Endothelial cell of umbilical vein (primary cell): ENCODE results near the gene ETV6. TPM values are rescaled to one million over a fixed set of nuclear protein-coding genes. Genes with fewer than 3 reads are reported as not detected.
"Not testable (repeated sequence)": the region's sequence is repeated elsewhere in the genome, so short reads cannot be mapped to it uniquely, and the experiment has no call there.

Source experiments
- BruUV-seq: library from RNA; stranded (reverse); fragments of 400-500 nt; replicated peaks from 2 replicates; lab custom pipeline; 2021; lab: Mats Ljungman, UMichigan
- CTCF ChIA-PET: fragments of 300-600, 350-600 bp; sonication (Branson Sonifier 250); formaldehyde crosslinking; loops from one replicate; lab custom pipeline; 2021; ENCODE audit warnings: antibody characterized with exemption, inconsistent platforms; lab: Charles Lee
- POLR2A ChIA-PET: fragments of 300-600, 350-600 bp; sonication (Branson Sonifier 250); formaldehyde crosslinking; loops from one replicate; lab custom pipeline; 2021; ENCODE audit warnings: antibody characterized with exemption, inconsistent platforms; lab: Charles Lee
- DNase-seq: peaks from one replicate; pipeline ENCODE4 v3.0.0-alpha.2; 2011; ENCODE audit warnings: low read depth, low spot score
- FAIRE-seq: peaks from 2 replicates; lab custom pipeline; 2011; peaks lifted over from hg19 to GRCh38; lab: Jason Lieb, UNC
- H2AFZ ChIP-seq: 2 replicates; pipeline ENCODE4 v1.6.0; 2012; ENCODE audit warnings: low read depth, low read length, control low read depth, inconsistent platforms
- H3K27ac ChIP-seq: 2 replicates; pipeline ENCODE4 v1.5.1; 2011; ENCODE audit warnings: low read depth, mild to moderate bottlenecking, control low read depth, low read length, moderate library complexity; ENCODE audit not compliant: insufficient read depth
- H3K27me3 ChIP-seq, 2 experiments: 2 replicates each; pipeline versions ENCODE4 v1.6.0 to v1.6.1; 2011; ENCODE audit warnings: low read length in 2 of 2, mixed read lengths in 1 of 2; ENCODE audit not compliant: control insufficient read depth in 2 of 2, insufficient read depth in 2 of 2
- H3K36me3 ChIP-seq, 2 experiments: 2 replicates in 1 of 2; 3 replicates in 1 of 2; pipeline ENCODE4 v1.5.1; 2011; ENCODE audit warnings: low read length in 2 of 2, mild to moderate bottlenecking in 1 of 2, moderate library complexity in 1 of 2; ENCODE audit not compliant: control insufficient read depth in 2 of 2, insufficient read depth in 2 of 2; ENCODE audit errors: extremely low read depth in 1 of 2
- H3K4me1 ChIP-seq: 3 replicates; pipeline ENCODE4 v1.5.1; 2011; ENCODE audit warnings: mild to moderate bottlenecking, low read length; ENCODE audit not compliant: control insufficient read depth, insufficient read depth; ENCODE audit errors: extremely low read depth
- H3K4me2 ChIP-seq: 2 replicates; pipeline ENCODE4 v1.6.1; 2011; ENCODE audit warnings: low read length, control low read depth, mixed read lengths; ENCODE audit not compliant: insufficient read depth
- H3K4me3 ChIP-seq, 3 experiments: fragments of 200-600 bp in 1 of 3; sonication (generic), shearing (Covaris generic) in 1 of 3; replicated peaks in 1 of 3; 2 replicates each; pipeline ENCODE4 v1.5.1; 2011 to 2016; ENCODE audit warnings: control low read depth in 3 of 3, low read length in 3 of 3, mild to moderate bottlenecking in 2 of 3, inconsistent platforms in 1 of 3, low read depth in 1 of 3, moderate library complexity in 1 of 3; ENCODE audit not compliant: insufficient read depth in 1 of 3
- H3K79me2 ChIP-seq: 2 replicates; pipeline ENCODE4 v1.6.0; 2012; ENCODE audit warnings: low read length, inconsistent platforms; ENCODE audit not compliant: control insufficient read depth, insufficient read depth
- H3K9ac ChIP-seq: replicated peaks from 2 replicates; pipeline ENCODE3; 2011; ENCODE audit warnings: low read length, control low read depth; ENCODE audit not compliant: insufficient read depth; ENCODE audit errors: extremely low read depth
- H3K9me1 ChIP-seq: replicated peaks from 3 replicates; pipeline ENCODE4 v1.6.0; 2011; ENCODE audit warnings: mild to moderate bottlenecking, low read length; ENCODE audit not compliant: control insufficient read depth, insufficient read depth; ENCODE audit errors: extremely low read depth
- H3K9me3 ChIP-seq: replicated peaks from 2 replicates; pipeline ENCODE4 v1.5.1; 2012; ENCODE audit warnings: low read length, inconsistent platforms; ENCODE audit not compliant: control insufficient read depth, insufficient read depth
- H4K20me1 ChIP-seq: replicated peaks from 2 replicates; pipeline ENCODE3; 2011; ENCODE audit warnings: mild to moderate bottlenecking, low read length; ENCODE audit not compliant: control insufficient read depth, insufficient read depth; ENCODE audit errors: extremely low read depth
- EZH2 ChIP-seq: IDR thresholded peaks from 2 replicates; pipeline ENCODE4 v1.6.1; 2012; ENCODE audit warnings: borderline replicate concordance, low read depth, mild to moderate bottlenecking, moderate library complexity, low read length, inconsistent platforms; ENCODE audit not compliant: severe bottlenecking
- FOS ChIP-seq: IDR thresholded peaks from 2 replicates; pipeline ENCODE4 v1.6.1; 2011; ENCODE audit warnings: mild to moderate bottlenecking, low read length, moderate library complexity, borderline replicate concordance; ENCODE audit not compliant: insufficient read depth
- GATA2 ChIP-seq: IDR thresholded peaks from 2 replicates; pipeline ENCODE4 v1.7.0; 2011; ENCODE audit warnings: low read depth, mild to moderate bottlenecking, moderate library complexity, mixed read lengths, low read length; ENCODE audit not compliant: insufficient read length, insufficient read depth
- JUN ChIP-seq: IDR thresholded peaks from 2 replicates; pipeline ENCODE4 v1.6.1; 2011; ENCODE audit warnings: borderline replicate concordance, low read depth; ENCODE audit not compliant: insufficient read length, insufficient read depth
- MYC ChIP-seq: IDR thresholded peaks from one replicate; pipeline ENCODE4 v1.6.1; 2011; ENCODE audit warnings: mild to moderate bottlenecking, low read depth, low read length
- POLR2A ChIP-seq: IDR thresholded peaks from 2 replicates; pipeline ENCODE4 v1.6.1; 2012; ENCODE audit warnings: low read depth, mild to moderate bottlenecking, control low read depth, low read length
- POLR2AphosphoS5 ChIP-seq: IDR thresholded peaks from 2 replicates; pipeline ENCODE4 v1.6.1; 2012; ENCODE audit warnings: low read depth, mild to moderate bottlenecking, control low read depth, low read length, moderate library complexity; ENCODE audit not compliant: insufficient read depth
- dilution Hi-C: fragments of 300-500 bp; cut with MboI; formaldehyde crosslinking; loops from one replicate; pipeline ENCODE4 v1.15.0; 2019; ENCODE audit warnings: low sequenced_read_pairs; ENCODE audit not compliant: extremely low pct_ligation_motif_present
- intact Hi-C: fragments of 100-400 bp; cut with micrococcal nuclease; formaldehyde crosslinking; loops from one replicate; pipeline ENCODE4 v1.10.0; 2022
- polyA plus RNA-seq, 4 experiments: library from polyadenylated mRNA; depleted of rRNA in 3 of 4; stranded (reverse) in 3 of 4; unstranded in 1 of 4; fragments of >200 nt; gene quantifications; 2 replicates each; pipeline versions ENCODE4 v1.2.1 to v1.2.3, GENCODE V29; 2011 to 2012; ENCODE audit warnings: missing spikeins in 1 of 4
- total RNA-seq: library from RNA; stranded (reverse); gene quantifications from 2 replicates; pipeline ENCODE4 v1.2.3, GENCODE V29; 2021
- TF ChIP-seq, protein P1 (sequence below): IDR thresholded peaks from 2 replicates; pipeline ENCODE4 v1.6.1; 2011; ENCODE audit not compliant: insufficient read depth, insufficient read length
- TF ChIP-seq, protein P2 (sequence below), 2 donors: IDR thresholded peaks; 1 replicate in 1 of 2; 2 replicates in 1 of 2; pipeline ENCODE4 v1.5.1; 2011; ENCODE audit warnings: low read length in 2 of 2, mild to moderate bottlenecking in 2 of 2, moderate library complexity in 2 of 2, control low read depth in 1 of 2, inconsistent platforms in 1 of 2, low read depth in 1 of 2; ENCODE audit not compliant: insufficient read depth in 1 of 2; ENCODE audit errors: extremely low read depth in 1 of 2

ETV6 gene
- total and polyA plus RNA-seq, 2 donors (not counting 3 experiments of a cell fraction or from before 2014, with no cell fraction given): 15.9 to 57.1 TPM

DNA sequence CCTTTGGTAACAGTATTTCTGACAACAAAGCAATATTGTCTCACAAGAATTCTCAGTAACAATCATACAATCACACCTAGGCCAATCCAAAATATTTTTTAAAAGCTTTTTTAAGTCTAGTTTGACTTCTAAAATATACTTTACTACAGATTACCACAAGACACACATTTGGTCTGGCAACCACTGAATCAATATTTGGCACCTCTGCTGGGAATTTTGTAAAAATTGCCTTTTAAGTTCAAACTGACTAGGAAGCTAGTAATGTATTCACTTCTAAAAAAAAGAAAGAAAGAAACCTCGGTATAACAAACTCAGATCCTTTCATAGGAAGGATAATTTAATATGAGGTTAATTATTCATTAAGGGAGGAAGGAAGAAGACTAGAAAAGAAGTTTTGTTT, 18.2 kb upstream of the ETV6 start:
- H3K4me3 ChIP-seq: no peak overlapping the region
- no peaks in the 10 kb centered on the region for H3K27me3 ChIP-seq
- no peaks in the 10 kb centered on the region for H3K9me3 ChIP-seq
- no peak overlapping the region for H3K9ac ChIP-seq
- no peaks in the 10 kb centered on the region for H4K20me1 ChIP-seq
- H2AFZ ChIP-seq: no peak overlapping the region
- H3K9me1 ChIP-seq: no peaks in the 10 kb centered on the region
- FAIRE-seq (no peak), DNase-seq (no peak)
- no peaks in the 10 kb centered on the region for H3K36me3 ChIP-seq
- CTCF ChIA-PET: interaction anchor here (1.6 to 2.0 kb wide), 3 partner anchors 7 to 15 kb away, joined by 3 to 4 read pairs (median 4); no protein-coding TSS in a partner anchor
- intact Hi-C loops (no loop called here), dilution Hi-C loops (no loop called here)
- no peak overlapping the region for H3K4me2 ChIP-seq
- BruUV-seq: no TSS peak
- no peaks in the 10 kb centered on the region for H3K4me1 ChIP-seq
- no peaks in the 10 kb centered on the region for H3K79me2 ChIP-seq
- POLR2A ChIA-PET: no interaction called here
- TF ChIP-seq POLR2A (no peak), POLR2AphosphoS5 (no peak), FOS (no peak), JUN (no peak), EZH2 (no peak), GATA2 (no peak), MYC (no peak)
- TF ChIP-seq, protein P1, sequence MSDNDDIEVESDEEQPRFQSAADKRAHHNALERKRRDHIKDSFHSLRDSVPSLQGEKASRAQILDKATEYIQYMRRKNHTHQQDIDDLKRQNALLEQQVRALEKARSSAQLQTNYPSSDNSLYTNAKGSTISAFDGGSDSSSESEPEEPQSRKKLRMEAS: no peak
- TF ChIP-seq, protein P2, sequence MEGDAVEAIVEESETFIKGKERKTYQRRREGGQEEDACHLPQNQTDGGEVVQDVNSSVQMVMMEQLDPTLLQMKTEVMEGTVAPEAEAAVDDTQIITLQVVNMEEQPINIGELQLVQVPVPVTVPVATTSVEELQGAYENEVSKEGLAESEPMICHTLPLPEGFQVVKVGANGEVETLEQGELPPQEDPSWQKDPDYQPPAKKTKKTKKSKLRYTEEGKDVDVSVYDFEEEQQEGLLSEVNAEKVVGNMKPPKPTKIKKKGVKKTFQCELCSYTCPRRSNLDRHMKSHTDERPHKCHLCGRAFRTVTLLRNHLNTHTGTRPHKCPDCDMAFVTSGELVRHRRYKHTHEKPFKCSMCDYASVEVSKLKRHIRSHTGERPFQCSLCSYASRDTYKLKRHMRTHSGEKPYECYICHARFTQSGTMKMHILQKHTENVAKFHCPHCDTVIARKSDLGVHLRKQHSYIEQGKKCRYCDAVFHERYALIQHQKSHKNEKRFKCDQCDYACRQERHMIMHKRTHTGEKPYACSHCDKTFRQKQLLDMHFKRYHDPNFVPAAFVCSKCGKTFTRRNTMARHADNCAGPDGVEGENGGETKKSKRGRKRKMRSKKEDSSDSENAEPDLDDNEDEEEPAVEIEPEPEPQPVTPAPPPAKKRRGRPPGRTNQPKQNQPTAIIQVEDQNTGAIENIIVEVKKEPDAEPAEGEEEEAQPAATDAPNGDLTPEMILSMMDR (IDR thresholded peaks at IDR 0.05; ENCODE audit: extremely low read depth in 1 of 2, insufficient read depth in 1 of 2, low read depth in 1 of 2, low read length in 2 of 2): no peak
- no peak overlapping the region for H3K27ac ChIP-seq

DNA sequence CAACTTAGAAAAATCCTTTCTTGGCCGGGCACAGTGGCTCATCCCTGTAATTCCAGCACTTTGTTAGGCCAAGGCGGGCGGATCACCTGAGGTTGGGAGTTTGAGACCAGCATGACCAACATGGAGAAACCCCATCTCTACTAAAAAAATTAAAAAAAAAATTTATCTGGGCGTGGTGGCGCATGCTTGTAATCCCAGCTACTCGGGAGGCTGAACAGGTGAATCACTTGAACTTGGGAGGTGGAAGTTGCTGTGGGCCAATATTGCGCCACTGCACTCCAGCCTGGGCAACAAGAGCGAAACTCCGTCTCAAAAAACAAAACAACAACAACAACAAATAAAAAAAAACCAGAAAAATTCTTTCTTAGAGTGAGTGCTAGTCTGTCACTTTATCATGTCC, 17.6 kb upstream of the ETV6 start:
- H3K36me3 ChIP-seq, BruUV-seq, H3K4me1 ChIP-seq, H2AFZ ChIP-seq, H3K79me2 ChIP-seq, FAIRE-seq, POLR2A ChIA-PET, H3K27me3 ChIP-seq, H3K4me2 ChIP-seq, DNase-seq, H3K27ac ChIP-seq, intact Hi-C loops, H3K9me1 ChIP-seq, H3K9me3 ChIP-seq, H3K9ac ChIP-seq, dilution Hi-C loops, H3K4me3 ChIP-seq, H4K20me1 ChIP-seq: not testable (repeated sequence)
- CTCF ChIA-PET: interaction anchor here (1.6 to 2.0 kb wide), 3 partner anchors 8 to 14 kb away, joined by 3 to 4 read pairs (median 4); no protein-coding TSS in a partner anchor
